Stimulated activated CD4-positive, alpha-beta T cell treated with anti-CD3 and anti-CD28 coated beads, Interleukin-1b, Interleukin-23, amount 100 ng/mL, for 24 hours (primary cell): ENCODE data around the gene KIRREL3.

ENCODE experiments used
- DNase-seq, 4 experiments: peaks; one replicate each; pipeline ENCODE4 v3.0.0-alpha.2; 2020; ENCODE audit warnings: low read depth in 4 of 4, low spot score in 1 of 4

Gene KIRREL3

GRCh38 chr11:127000291-127000968 is at the start of gene KIRREL3:
KIRREL3 (minus strand) TSS chr11:127000770.
- DNase-seq = no peak

- DNase-seq = no peak
Measured at GRCh38 chr11:127050186-127050585, 49.6 kb upstream of the KIRREL3 start.

- DNase-seq = no peak
Measured at GRCh38 chr11:127049486-127049885, 48.9 kb upstream of the KIRREL3 start.

- no peak for DNase-seq
Measured at GRCh38 chr11:127044535-127044934, 44.0 kb upstream of the KIRREL3 start.

- no peak for DNase-seq
Measured at GRCh38 chr11:127042445-127042844, 41.9 kb upstream of the KIRREL3 start.

- DNase-seq = no peak
Measured at GRCh38 chr11:127039591-127039990, 39.0 kb upstream of the KIRREL3 start.

GRCh38 chr11:127037596-127037995 is 37.0 kb upstream of the KIRREL3 start:
- no peak for DNase-seq

GRCh38 chr11:127037001-127037400 is 36.4 kb upstream of the KIRREL3 start:
- DNase-seq = no peak

- DNase-seq = no peak
Measured at GRCh38 chr11:127035824-127036223, 35.3 kb upstream of the KIRREL3 start.

GRCh38 chr11:127034973-127035372 is 34.4 kb upstream of the KIRREL3 start:
- DNase-seq = no peak

- DNase-seq = no peak
Measured at GRCh38 chr11:127028648-127029047, 28.1 kb upstream of the KIRREL3 start.

GRCh38 chr11:127027789-127028188 is 27.2 kb upstream of the KIRREL3 start:
- DNase-seq = no peak

- no peak for DNase-seq
Measured at GRCh38 chr11:127027000-127027399, 26.4 kb upstream of the KIRREL3 start.

GRCh38 chr11:127023991-127024390 is 23.4 kb upstream of the KIRREL3 start:
- no peak for DNase-seq

GRCh38 chr11:127018683-127019279 is 18.2 kb upstream of the KIRREL3 start:
- DNase-seq = no peak

GRCh38 chr11:127017482-127017881 is 16.9 kb upstream of the KIRREL3 start:
- DNase-seq = no peak

GRCh38 chr11:127013550-127013949 is 13.0 kb upstream of the KIRREL3 start:
- no peak for DNase-seq

- DNase-seq = no peak
Measured at GRCh38 chr11:127006311-127006710, 5.7 kb upstream of the KIRREL3 start.

GRCh38 chr11:127003260-127003981 is 2.9 kb upstream of the KIRREL3 start:
- peak in 1 of 4 experiments; percentile 1 for DNase-seq

- no peak for DNase-seq
Measured at GRCh38 chr11:127002669-127003259, 2.2 kb upstream of the KIRREL3 start.

GRCh38 chr11:127000981-127001380 is 411 bp upstream of the KIRREL3 start:
- DNase-seq = no peak

GRCh38 chr11:126999366-126999765 is 1.2 kb downstream of the KIRREL3 start:
- no peak for DNase-seq
